ENCODE results near the gene SARS1. TPM values are rescaled to one million over a fixed set of nuclear protein-coding genes. Genes with fewer than 3 reads are reported as not detected.

SARS1 gene
- total RNA-seq, 1 experiment from 2014 or later, result 158 TPM

GRCh38 chr1:109273570-109274288 lies 60.0 kb downstream of the SARS1 start:
- H4K20me1 ChIP-seq (ENCODE audit: low read length), result no peaks in the 10 kb centered on the region
- no peaks in the 10 kb centered on the region for H3K9me2 ChIP-seq (replicated peaks; ENCODE audit: low read length)
- H3K27me3 ChIP-seq (ENCODE audit: low read length), result no peaks in the 10 kb centered on the region
- H3F3A ChIP-seq (ENCODE audit: low read length, unreplicated experiment), result peaks cover 10% of the 10 kb centered on the region
- TF ChIP-seq CTCF (conservative IDR thresholded peaks at IDR 0.05; ENCODE audit: low read depth, low read length), result no peak
- no peak for TF ChIP-seq EZH2phosphoT487 (IDR thresholded peaks at IDR 0.05; ENCODE audit: borderline replicate concordance, low read length)
- no peak for TF ChIP-seq EZH2 (IDR thresholded peaks at IDR 0.05; ENCODE audit: low read length, unreplicated experiment)
- peak overlapping the region; percentile 95 for H3K27ac ChIP-seq (ENCODE audit: low read length)
- H2AFZ ChIP-seq (ENCODE audit: low read length), result no peak overlapping the region
- H3K4me1 ChIP-seq (ENCODE audit: insufficient read depth, low read length), result peaks cover 55% of the 10 kb centered on the region
- H3K79me2 ChIP-seq (ENCODE audit: low read length), result no peaks in the 10 kb centered on the region
- H3K36me3 ChIP-seq (ENCODE audit: low read depth, low read length), result no peaks in the 10 kb centered on the region
- H3K9me3 ChIP-seq (ENCODE audit: low read length), result no peaks in the 10 kb centered on the region
- ChIA-PET CTCF (interaction anchor here (0.7 kb wide), 1 partner anchor 153 kb away, joined by 3 read pairs; no protein-coding TSS in a partner anchor), POLR2A (ENCODE audit: unreplicated experiment) (no interaction called here)
- H3K4me2 ChIP-seq (ENCODE audit: low read length), result peak overlapping the region; percentile 80
- BruUV-seq (replicated peaks), result no TSS peak
- peak overlapping the region; percentile 54; the same call in 1 of the 2 replicates for H3K4me3 ChIP-seq (ENCODE audit: low read length)
- DNase-seq (no peak), ATAC-seq (no peak)
- intact Hi-C loops (cut with micrococcal nuclease), result loop anchor here (1.0 kb wide), 1 partner anchor 10 kb away; no protein-coding TSS in a partner anchor
- peak overlapping the region; percentile 81 for H3K9ac ChIP-seq (ENCODE audit: low read length)

GRCh38 chr1:109274533-109275476 lies 61.1 kb downstream of the SARS1 start:
- Histone ChIP-seq H3K9me2 (replicated peaks; ENCODE audit: low read length) (no peaks in the 10 kb centered on the region), H3K4me1 (ENCODE audit: insufficient read depth, low read length) (peaks cover 55% of the 10 kb centered on the region), H3K27ac (ENCODE audit: low read length) (peak overlapping the region; percentile 95), H3K9ac (ENCODE audit: low read length) (peak overlapping the region; percentile 81), H4K20me1 (ENCODE audit: low read length) (no peaks in the 10 kb centered on the region), H3K27me3 (ENCODE audit: low read length) (no peaks in the 10 kb centered on the region), H3K4me2 (ENCODE audit: low read length) (peak overlapping the region; percentile 80), H2AFZ (ENCODE audit: low read length) (peak overlapping the region; percentile 45), H3K9me3 (ENCODE audit: low read length) (no peaks in the 10 kb centered on the region), H3K79me2 (ENCODE audit: low read length) (peaks cover 3% of the 10 kb centered on the region; the same call in 1 of the 2 replicates), H3K36me3 (ENCODE audit: low read depth, low read length) (peaks cover 4% of the 10 kb centered on the region; the same call in 1 of the 2 replicates), H3F3A (ENCODE audit: low read length, unreplicated experiment) (peaks cover 10% of the 10 kb centered on the region), H3K4me3 (ENCODE audit: low read length) (peak overlapping the region; percentile 54)
- ChIA-PET POLR2A (ENCODE audit: unreplicated experiment) (interaction anchor here (1.0 kb wide), 1 partner anchor 8 kb away, joined by 6 read pairs; the partner anchor contains the start of gene PSRC1), CTCF (no interaction called here)
- intact Hi-C loops (cut with micrococcal nuclease), result loop anchor here (1.0 kb wide), 2 partner anchors 8 to 12 kb away; partner anchors contain the start of gene PSRC1
- ATAC-seq, result peak; percentile 87
- no TSS peak for BruUV-seq (replicated peaks)
- TF ChIP-seq EZH2phosphoT487 (IDR thresholded peaks at IDR 0.05; ENCODE audit: borderline replicate concordance, low read length) (no peak), EZH2 (IDR thresholded peaks at IDR 0.05; ENCODE audit: low read length, unreplicated experiment) (no peak), CTCF (conservative IDR thresholded peaks at IDR 0.05; ENCODE audit: low read depth, low read length) (no peak)
- peak; percentile 95 for DNase-seq
